Esophagus muscularis mucosa (tissue), 4 donors: ENCODE measurements around the gene TMEM135.

Experiments used
- EP300 ChIP-seq: sonication (generic); formaldehyde crosslinking; IDR thresholded peaks from one replicate; pipeline ENCODE4 v1.6.1; 2017; ENCODE audit warnings: antibody characterized with exemption
- POLR2A ChIP-seq: fragments of 450-650 bp; IDR thresholded peaks from one replicate; pipeline ENCODE4 v1.6.1; 2017; ENCODE audit warnings: antibody characterized with exemption, moderate library complexity, mild to moderate bottlenecking, low read depth
- POLR2AphosphoS5 ChIP-seq, 2 donors: sonication (generic); formaldehyde crosslinking; IDR thresholded peaks; one replicate each; pipeline ENCODE4 v1.6.1; 2017; ENCODE audit warnings: antibody characterized with exemption in 2 of 2
- TF ChIP-seq, protein P1 (sequence below), 3 experiments: fragments of 200-600 bp in 2 of 3; fragments of 450-650 bp in 1 of 3; sonication (generic) in 2 of 3; IDR thresholded peaks; one replicate each; pipeline ENCODE4 v1.5.1; 2017 to 2019; ENCODE audit warnings: antibody characterized with exemption in 3 of 3, mild to moderate bottlenecking in 2 of 3, moderate library complexity in 1 of 3

GRCh38 chr11:87122852-87123251 lies 85.1 kb downstream of the TMEM135 start:
- TF ChIP-seq, protein P1, sequence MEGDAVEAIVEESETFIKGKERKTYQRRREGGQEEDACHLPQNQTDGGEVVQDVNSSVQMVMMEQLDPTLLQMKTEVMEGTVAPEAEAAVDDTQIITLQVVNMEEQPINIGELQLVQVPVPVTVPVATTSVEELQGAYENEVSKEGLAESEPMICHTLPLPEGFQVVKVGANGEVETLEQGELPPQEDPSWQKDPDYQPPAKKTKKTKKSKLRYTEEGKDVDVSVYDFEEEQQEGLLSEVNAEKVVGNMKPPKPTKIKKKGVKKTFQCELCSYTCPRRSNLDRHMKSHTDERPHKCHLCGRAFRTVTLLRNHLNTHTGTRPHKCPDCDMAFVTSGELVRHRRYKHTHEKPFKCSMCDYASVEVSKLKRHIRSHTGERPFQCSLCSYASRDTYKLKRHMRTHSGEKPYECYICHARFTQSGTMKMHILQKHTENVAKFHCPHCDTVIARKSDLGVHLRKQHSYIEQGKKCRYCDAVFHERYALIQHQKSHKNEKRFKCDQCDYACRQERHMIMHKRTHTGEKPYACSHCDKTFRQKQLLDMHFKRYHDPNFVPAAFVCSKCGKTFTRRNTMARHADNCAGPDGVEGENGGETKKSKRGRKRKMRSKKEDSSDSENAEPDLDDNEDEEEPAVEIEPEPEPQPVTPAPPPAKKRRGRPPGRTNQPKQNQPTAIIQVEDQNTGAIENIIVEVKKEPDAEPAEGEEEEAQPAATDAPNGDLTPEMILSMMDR (IDR thresholded peaks at IDR 0.05), result no peak
- no peak for TF ChIP-seq POLR2A
- TF ChIP-seq EP300, result no peak
- TF ChIP-seq POLR2AphosphoS5 (IDR thresholded peaks at IDR 0.05), result no peak
